Psoas muscle (tissue), 8 donors: ENCODE measurements around the gene ABCC3. TPM values are rescaled to one million over a fixed set of nuclear protein-coding genes. Genes with fewer than 3 reads are reported as not detected.

Experiments used
- ATAC-seq, 4 donors: fragments of 200-7000 bp; cut with Tn5 transposase; one replicate each; pipeline ENCODE4 v1.9.1; 2020; ENCODE audit warnings: moderate library complexity in 3 of 4, mild to moderate bottlenecking in 2 of 4
- DNase-seq, 2 donors: peaks; one replicate each; pipeline ENCODE4 v3.0.0-alpha.2; 2020
- H3K27ac ChIP-seq: fragments of 200-600 bp; one replicate; pipeline ENCODE4 v1.8.0; 2022
- H3K27me3 ChIP-seq, 3 donors: fragments of 200-600 bp in 1 of 3; one replicate each; pipeline versions ENCODE4 v1.6.1 to v1.8.0; 2013 to 2022; ENCODE audit warnings: low read length in 2 of 3, mild to moderate bottlenecking in 2 of 3, moderate library complexity in 1 of 3; ENCODE audit not compliant: insufficient read depth in 3 of 3
- H3K36me3 ChIP-seq, 2 donors: fragments of 200-600 bp in 1 of 2; one replicate each; pipeline versions ENCODE4 v1.6.1 to v1.8.0; 2013 to 2022; ENCODE audit warnings: low read depth in 1 of 2, mild to moderate bottlenecking in 1 of 2, moderate library complexity in 1 of 2; ENCODE audit not compliant: insufficient read depth in 1 of 2
- H3K4me1 ChIP-seq: fragments of 200-600 bp; one replicate; pipeline ENCODE4 v1.8.0; 2022
- H3K4me3 ChIP-seq: fragments of 200-600 bp; one replicate; pipeline ENCODE4 v1.8.0; 2022; ENCODE audit warnings: mild to moderate bottlenecking
- H3K9me3 ChIP-seq: fragments of 200-600 bp; one replicate; pipeline ENCODE4 v1.8.0; 2022
- CTCF ChIP-seq: fragments of 200-600 bp; IDR thresholded peaks from one replicate; pipeline ENCODE4 v1.8.0; 2022; ENCODE audit warnings: antibody characterized with exemption
- WGBS, 3 donors: extraction: QIAGEN DNeasy Blood & Tissue Kit; methylation state at CpG; one replicate each; pipeline versions ENCODE4 v1.1.6 to v1.1.7; 2013; 5-methylcytosine and 5-hydroxymethylcytosine counted together
- intact Hi-C, 2 donors: fragments of 100-400 bp; cut with DNase I; formaldehyde crosslinking; loops; one replicate each; pipeline versions ENCODE4 v1.11.0 to v1.14.2; 2022
- polyA plus RNA-seq, 3 donors: library from polyadenylated mRNA; stranded (reverse); fragments of 200-250 nt; gene quantifications; one replicate each; pipeline ENCODE4 v1.2.3, GENCODE V29; 2013
- total RNA-seq, 4 donors: library from RNA; stranded (reverse); fragmentation: NEBNext Ultra II Directional in 2 of 4; extraction: Animal tissue kit (Norgen Biotek cat#: 25700) in 2 of 4; gene quantifications; one replicate each; pipeline versions ENCODE4 v1.2.1 to v1.2.4, GENCODE V29; 2021 to 2023
- donor health status: healthy with polysubstance abuse.
- donor health status: DM: no; HTN: no; CAD: no; lungs with moderate emphysema.
- donor health status: Bipolar disorder and iron deficiency.
- donor health status: healthy.
- donor health status: DM: yes; HTN: yes; CAD: no.
- donor health status: DM: no; HTN: no; CAD: no.
- donor health status: DM: no; HTN: no; CAD: no.
- donor health status: DM: yes; HTN: yes; CAD: no.

ABCC3 gene
- total and polyA plus RNA-seq, 7 donors: 0.36 to 1.6 (median 0.61) TPM

GRCh38 chr17:50649042-50649908, 14.6 kb downstream of the ABCC3 start:
- intact Hi-C loops: no loop called here
- Histone ChIP-seq H3K9me3 (peaks cover 5% of the 10 kb centered on the region), H3K4me1 (no peaks in the 10 kb centered on the region), H3K36me3 (no peaks in the 10 kb centered on the region), H3K4me3 (no peak overlapping the region), H3K27me3 (no peaks in the 10 kb centered on the region), H3K27ac (no peak overlapping the region)
- ATAC-seq (no peak), DNase-seq (no peak)
- 74 to 79% (median 76%) methylated on average over 7 of the region's 7 CpGs for WGBS, 3 donors
- no peak for TF ChIP-seq CTCF

DNA sequence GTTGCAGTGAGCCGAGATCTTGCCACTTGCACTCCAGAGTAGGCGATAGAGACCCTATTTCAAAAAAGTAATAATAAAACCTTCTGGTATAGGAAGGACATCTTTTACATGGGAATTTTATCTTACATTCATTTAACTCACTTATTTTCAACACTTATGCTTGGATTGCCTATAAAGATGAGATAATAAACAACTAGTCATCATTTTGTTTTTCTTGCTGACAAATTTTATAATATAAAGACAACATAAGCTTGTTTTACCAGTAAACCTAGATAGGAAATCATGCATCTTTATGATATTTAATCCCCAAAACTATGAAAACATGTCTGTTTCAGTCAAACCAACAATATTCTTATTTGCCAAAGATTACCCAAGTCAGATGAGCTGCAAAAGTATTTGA, 17.0 kb downstream of the ABCC3 start:
- intact Hi-C loops: no loop called here
- H3K36me3 ChIP-seq: no peaks in the 10 kb centered on the region
- ATAC-seq: no peak

DNA sequence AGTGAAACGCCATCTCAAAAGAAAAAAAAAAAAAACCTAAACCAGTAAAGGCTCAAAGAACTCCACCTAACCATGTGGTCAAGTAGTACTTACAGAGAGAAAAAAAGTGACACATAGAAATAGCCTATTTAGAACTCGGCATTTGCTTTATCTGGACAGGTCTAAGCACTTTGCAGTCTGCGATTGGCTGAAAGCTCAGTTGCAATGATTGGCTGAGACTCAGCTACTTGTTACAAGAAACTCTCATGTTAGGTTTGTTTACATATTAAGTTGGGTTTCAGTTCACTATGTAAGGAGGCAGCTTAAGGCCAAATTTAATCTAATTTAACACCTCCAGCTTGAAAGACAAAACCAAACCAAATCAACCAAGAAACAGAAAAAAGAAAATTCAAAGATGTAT, 19.1 kb downstream of the ABCC3 start:
- WGBS, 3 donors: 70 to 87% (median 85%) methylated on average over 3 of the region's 3 CpGs
- Histone ChIP-seq H3K4me3 (no peak overlapping the region), H3K36me3 (no peaks in the 10 kb centered on the region), H3K4me1 (no peaks in the 10 kb centered on the region), H3K9me3 (peaks cover 5% of the 10 kb centered on the region), H3K27me3 (no peaks in the 10 kb centered on the region), H3K27ac (no peak overlapping the region)
- no peak for TF ChIP-seq CTCF
- ATAC-seq (no peak), DNase-seq (no peak)
- intact Hi-C loops: no loop called here

More for the DNA sequence above, 17.0 kb downstream of the ABCC3 start:
- H3K4me3 ChIP-seq: no peak overlapping the region
- DNase-seq: no peak
- no peaks in the 10 kb centered on the region for H3K27me3 ChIP-seq
- no peak for TF ChIP-seq CTCF
- no peak overlapping the region for H3K27ac ChIP-seq
- peaks cover 5% of the 10 kb centered on the region for H3K9me3 ChIP-seq
- no peaks in the 10 kb centered on the region for H3K4me1 ChIP-seq
- WGBS, 3 donors: 89 to 93% (median 91%) methylated on average over 2 of the region's 2 CpGs

DNA sequence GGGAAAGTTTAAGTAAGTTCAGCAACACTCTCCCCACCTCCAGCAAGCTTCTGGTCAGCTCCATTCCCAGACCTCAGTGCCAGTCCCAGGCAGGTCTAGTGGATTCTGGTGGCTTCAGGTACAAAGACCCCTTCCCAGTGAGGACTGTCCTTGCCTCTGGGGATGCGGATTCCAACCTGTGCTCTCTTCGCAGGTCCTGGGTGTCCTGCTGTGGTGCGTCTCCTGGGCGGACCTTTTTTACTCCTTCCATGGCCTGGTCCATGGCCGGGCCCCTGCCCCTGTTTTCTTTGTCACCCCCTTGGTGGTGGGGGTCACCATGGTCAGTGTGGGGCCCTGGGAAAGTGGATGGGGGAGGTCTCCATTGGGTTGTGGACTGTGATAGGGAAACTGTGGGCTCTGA, 21.8 kb downstream of the ABCC3 start:
- ATAC-seq: no peak
- TF ChIP-seq CTCF: no peak
- H3K36me3 ChIP-seq: no peaks in the 10 kb centered on the region
- peaks cover 5% of the 10 kb centered on the region for H3K9me3 ChIP-seq
- no peak overlapping the region for H3K27ac ChIP-seq
- intact Hi-C loops: no loop called here
- 92 to 95% (median 93%) methylated on average over 5 of the region's 5 CpGs for WGBS, 3 donors
- H3K27me3 ChIP-seq: no peaks in the 10 kb centered on the region
- no peak for DNase-seq
- H3K4me1 ChIP-seq: peaks cover 13% of the 10 kb centered on the region
- no peak overlapping the region for H3K4me3 ChIP-seq
